Lower leg skin (tissue), 3 donors: ENCODE data around the gene PHLDA1.

Source experiments
- CTCF ChIP-seq, 3 donors: fragments of 450-650 bp; IDR thresholded peaks; one replicate each; pipeline ENCODE4 v1.5.1; 2016; ENCODE audit warnings: antibody characterized with exemption in 3 of 3, mild to moderate bottlenecking in 3 of 3, moderate library complexity in 2 of 3
- POLR2A ChIP-seq, 2 donors: fragments of 450-650 bp; IDR thresholded peaks; one replicate each; pipeline ENCODE4 v1.6.1; 2016 to 2017; ENCODE audit warnings: antibody characterized with exemption in 2 of 2, mild to moderate bottlenecking in 1 of 2, moderate library complexity in 1 of 2

- no peak for TF ChIP-seq CTCF (IDR thresholded peaks at IDR 0.05)
- no peak for TF ChIP-seq POLR2A (IDR thresholded peaks at IDR 0.05)
Measured at GRCh38 chr12:76007640-76008039, 23.9 kb downstream of the PHLDA1 start.
